HepG2 (cell line): ENCODE measurements around the gene SENP5. TPM values are rescaled to one million over a fixed set of nuclear protein-coding genes. Genes with fewer than 3 reads are reported as not detected.
A peak's percentile ranks its signal among the peaks of the same experiment; 100 is the strongest.

Source experiments
- CEBPZ ChIP-seq: IDR thresholded peaks from 2 replicates; pipeline ENCODE4 v1.6.1; 2012; ENCODE audit warnings: low read length, improper control_type of control experiment
- DPF2 ChIP-seq: sonication (generic); formaldehyde crosslinking; IDR thresholded peaks from 2 replicates; pipeline ENCODE4 v1.4.0; 2020; ENCODE audit warnings: mild to moderate bottlenecking, low read depth, missing genetic modification reagents, borderline replicate concordance
- HNF4G ChIP-seq, 2 experiments: sonication (generic) in 1 of 2; formaldehyde crosslinking in 1 of 2; IDR thresholded peaks; 2 replicates each; pipeline versions ENCODE4 v1.4.0 to v1.6.1; 2011 to 2020; ENCODE audit warnings: borderline replicate concordance in 2 of 2, low read depth in 2 of 2, mild to moderate bottlenecking in 2 of 2, low read length in 1 of 2, missing genetic modification reagents in 1 of 2, moderate library complexity in 1 of 2
- MAX ChIP-seq: IDR thresholded peaks from 2 replicates; pipeline ENCODE4 v1.6.1; 2012; ENCODE audit warnings: inconsistent platforms
- MIXL1 ChIP-seq: IDR thresholded peaks from 2 replicates; pipeline ENCODE4 v1.6.1; 2016
- POLR2AphosphoS2 ChIP-seq: IDR thresholded peaks from 2 replicates; pipeline ENCODE4 v1.6.1; 2011; ENCODE audit warnings: low read depth, low read length, improper control_type of control experiment
- SCMH1 ChIP-seq: sonication (generic); formaldehyde crosslinking; IDR thresholded peaks from 2 replicates; pipeline ENCODE4 v1.9.0; 2021; ENCODE audit warnings: missing genetic modification reagents, mild to moderate bottlenecking, borderline replicate concordance
- STAT5B ChIP-seq: sonication (generic); formaldehyde crosslinking; IDR thresholded peaks from 2 replicates; pipeline ENCODE4 v1.4.0; 2020; ENCODE audit warnings: missing genetic modification reagents
- ZFX ChIP-seq: sonication (generic); formaldehyde crosslinking; IDR thresholded peaks from 2 replicates; pipeline ENCODE4 v1.4.0; 2020; ENCODE audit warnings: mild to moderate bottlenecking, low read depth, missing genetic modification reagents, moderate library complexity
- ZNF142 ChIP-seq: sonication (generic); formaldehyde crosslinking; IDR thresholded peaks from 2 replicates; pipeline ENCODE4 v1.4.0; 2020; ENCODE audit warnings: missing genetic modification reagents
- ZNF18 ChIP-seq: sonication (generic); formaldehyde crosslinking; IDR thresholded peaks from 2 replicates; pipeline ENCODE4 v1.8.0; 2022; ENCODE audit warnings: mild to moderate bottlenecking, missing genetic modification reagents; ENCODE audit not compliant: insufficient replicate concordance
- ZNF512B ChIP-seq: sonication (generic); formaldehyde crosslinking; IDR thresholded peaks from 2 replicates; pipeline ENCODE4 v1.5.1; 2020; ENCODE audit warnings: missing genetic modification reagents, mild to moderate bottlenecking, borderline replicate concordance
- ZNF570 ChIP-seq: sonication (generic); formaldehyde crosslinking; IDR thresholded peaks from 2 replicates; pipeline ENCODE4 v1.4.0; 2020; ENCODE audit warnings: mild to moderate bottlenecking, missing genetic modification reagents, borderline replicate concordance
- polyA plus RNA-seq, 8 experiments: library from polyadenylated mRNA; depleted of rRNA in 3 of 8; stranded (reverse) in 7 of 8; unstranded in 1 of 8; fragments of >200 nt; fragmentation: Illumina TruSeq in 4 of 8; extraction: Trizol in 4 of 8; gene quantifications; 2 replicates each; pipeline versions ENCODE4 v1.2.1 to v1.2.3, GENCODE V29; 2011 to 2016; ENCODE audit warnings: low read depth in 4 of 8, missing spikeins in 1 of 8, mixed read lengths in 1 of 8; ENCODE audit not compliant: insufficient read depth in 1 of 8
- total RNA-seq, 5 experiments: library from RNA; depleted of rRNA; stranded (reverse); fragments of >200 nt; fragmentation: Illumina TruSeq; extraction: Trizol; gene quantifications; 2 replicates each; pipeline ENCODE4 v1.2.3, GENCODE V29; 2016; ENCODE audit warnings: low read depth in 1 of 5

SENP5 gene
- total and polyA plus RNA-seq, 2 of the 13 experiments (the other 11 are each of a cell fraction or from before 2014, with no cell fraction given), result 17.6 to 30.9 TPM

- TF ChIP-seq ZNF142 (no peak), POLR2AphosphoS2 (no peak), MAX (peak; percentile 74), CEBPZ (no peak), ZNF512B (CRISPR knock-in tag) (peak; percentile 74; the same call in 1 of the 2 replicates), ZNF570 (CRISPR knock-in tag) (no peak), STAT5B (CRISPR knock-in tag) (no peak), MIXL1 (CRISPR knock-in tag) (no peak), HNF4G (IDR thresholded peaks at IDR 0.05; ENCODE audit: borderline replicate concordance, low read depth, low read length) (no peak), HNF4G (CRISPR knock-in tag; IDR thresholded peaks at IDR 0.05; ENCODE audit: borderline replicate concordance, low read depth) (no peak), ZFX (CRISPR knock-in tag) (peak; percentile 88), DPF2 (CRISPR knock-in tag) (no peak), SCMH1 (CRISPR knock-in tag) (no peak), ZNF18 (CRISPR knock-in tag) (no peak)
These were observed 80.9 kb downstream of the SENP5 start (continued) for GRCh38 chr3:196948442-196949284.
